CD14-positive monocyte (primary cell): Measurements from ENCODE around the gene KLHL22. TPM values are rescaled to one million over a fixed set of nuclear protein-coding genes. Genes with fewer than 3 reads are reported as not detected.
A peak's percentile ranks its signal among the peaks of the same experiment; 100 is the strongest.

Experiments used
- DNase-seq, 3 donors: peaks; one replicate each; pipeline ENCODE4 v3.0.0-alpha.2; 2011 to 2022
- H2AFZ ChIP-seq: 2 replicates; pipeline ENCODE4 v1.6.0; 2012; ENCODE audit warnings: mild to moderate bottlenecking, low read depth, low read length, inconsistent platforms; ENCODE audit not compliant: insufficient read depth, poor library complexity, severe bottlenecking
- H3K27ac ChIP-seq, 2 donors: 1 replicate in 1 of 2; 2 replicates in 1 of 2; pipeline ENCODE4 v1.5.1; 2012 to 2013; ENCODE audit warnings: low read length in 2 of 2, control low read depth in 1 of 2, inconsistent platforms in 1 of 2, low read depth in 1 of 2, mild to moderate bottlenecking in 1 of 2
- H3K27me3 ChIP-seq, 2 donors: one replicate each; pipeline versions ENCODE4 v1.6.0 to v1.6.1; 2011 to 2013; ENCODE audit warnings: low read length in 2 of 2; ENCODE audit not compliant: control insufficient read depth in 2 of 2, insufficient read depth in 2 of 2
- H3K36me3 ChIP-seq, 2 donors: replicated peaks in 1 of 2; 1 replicate in 1 of 2; 2 replicates in 1 of 2; pipeline versions ENCODE4 v1.5.1 to v1.6.1; 2012 to 2013; ENCODE audit warnings: low read length in 2 of 2, control low read depth in 1 of 2, inconsistent platforms in 1 of 2, mild to moderate bottlenecking in 1 of 2; ENCODE audit not compliant: insufficient read depth in 2 of 2, control insufficient read depth in 1 of 2
- H3K4me1 ChIP-seq, 2 donors: 1 replicate in 1 of 2; 2 replicates in 1 of 2; pipeline versions ENCODE4 v1.5.1 to v1.6.1; 2012 to 2013; ENCODE audit warnings: low read length in 2 of 2, control low read depth in 1 of 2, inconsistent platforms in 1 of 2, mild to moderate bottlenecking in 1 of 2, moderate library complexity in 1 of 2; ENCODE audit not compliant: insufficient read depth in 2 of 2, control insufficient read depth in 1 of 2
- H3K4me2 ChIP-seq: replicated peaks from 2 replicates; pipeline ENCODE3; 2012; ENCODE audit warnings: low read length, moderate library complexity, mild to moderate bottlenecking; ENCODE audit not compliant: poor library complexity, severe bottlenecking; ENCODE audit errors: extremely low read depth
- H3K4me3 ChIP-seq, 3 experiments: fragments of 200-600 bp in 1 of 3; sonication (generic) in 1 of 3; replicated peaks in 1 of 3; 1 replicate in 2 of 3; 2 replicates in 1 of 3; pipeline ENCODE4 v1.5.1; 2011 to 2013; ENCODE audit warnings: low read length in 3 of 3, mild to moderate bottlenecking in 3 of 3, control low read depth in 2 of 3, low read depth in 2 of 3, inconsistent platforms in 1 of 3, moderate library complexity in 1 of 3
- H3K79me2 ChIP-seq: 2 replicates; pipeline ENCODE4 v1.6.0; 2012; ENCODE audit warnings: mild to moderate bottlenecking, control low read depth, inconsistent platforms, low read length, moderate library complexity; ENCODE audit not compliant: insufficient read depth
- H3K9ac ChIP-seq: 2 replicates; pipeline ENCODE4 v1.6.0; 2017; ENCODE audit warnings: low read length, mild to moderate bottlenecking; ENCODE audit not compliant: insufficient read depth, poor library complexity, severe bottlenecking
- H3K9me3 ChIP-seq, 2 donors: replicated peaks in 1 of 2; 1 replicate in 1 of 2; 2 replicates in 1 of 2; pipeline versions ENCODE4 v1.5.1 to v1.6.1; 2012 to 2013; ENCODE audit warnings: low read length in 2 of 2, control low read depth in 1 of 2; ENCODE audit not compliant: control insufficient read depth in 1 of 2, insufficient read depth in 1 of 2
- H4K20me1 ChIP-seq: 2 replicates; pipeline ENCODE4 v1.6.0; 2012; ENCODE audit warnings: mild to moderate bottlenecking, low read length, control low read depth, moderate library complexity; ENCODE audit not compliant: insufficient read depth
- H3K27ac Mint-ChIP-seq, 7 donors: one replicate each; pipeline ENCODE4 v1.8.0; 2020; ENCODE audit warnings: mild to moderate bottlenecking in 7 of 7, mixed read lengths in 7 of 7, moderate library complexity in 6 of 7, inconsistent platforms in 2 of 7
- H3K27me3 Mint-ChIP-seq, 3 donors: one replicate each; pipeline ENCODE4 v1.8.0; 2021 to 2022; ENCODE audit warnings: low read depth in 3 of 3, mild to moderate bottlenecking in 3 of 3, mixed read lengths in 3 of 3, moderate library complexity in 3 of 3, inconsistent platforms in 1 of 3
- H3K36me3 Mint-ChIP-seq, 2 donors: one replicate each; pipeline ENCODE4 v1.8.0; 2020; ENCODE audit warnings: mixed read lengths in 2 of 2, inconsistent platforms in 1 of 2, mild to moderate bottlenecking in 1 of 2
- H3K4me1 Mint-ChIP-seq: one replicate; pipeline ENCODE4 v1.8.0; 2020; ENCODE audit warnings: mild to moderate bottlenecking, mixed read lengths
- H3K4me3 Mint-ChIP-seq, 2 donors: one replicate each; pipeline ENCODE4 v1.8.0; 2020; ENCODE audit warnings: mild to moderate bottlenecking in 2 of 2, mixed read lengths in 2 of 2, moderate library complexity in 1 of 2
- H3K9me3 Mint-ChIP-seq, 7 donors: one replicate each; pipeline ENCODE4 v1.8.0; 2020 to 2022; ENCODE audit warnings: mixed read lengths in 7 of 7, mild to moderate bottlenecking in 6 of 7, moderate library complexity in 6 of 7, inconsistent platforms in 2 of 7
- CTCF ChIP-seq: fragments of 200-600 bp; IDR thresholded peaks from one replicate; pipeline ENCODE4 v1.8.0; 2022; ENCODE audit warnings: antibody characterized with exemption, mild to moderate bottlenecking
- WGBS: methylation state at CpG from one replicate; pipeline ENCODE4 v1.1.5; 2013; ENCODE audit warnings: missing lambda C conversion rate; ENCODE audit not compliant: insufficient coverage; 5-methylcytosine and 5-hydroxymethylcytosine counted together
- intact Hi-C, 2 donors: fragments of 100-400 bp; cut with micrococcal nuclease; formaldehyde crosslinking; loops; one replicate each; pipeline versions ENCODE4 v1.15.0 to v1.15.1; 2023
- polyA plus RNA-seq, 3 donors: library from polyadenylated mRNA; depleted of rRNA in 1 of 3; unstranded in 2 of 3; stranded (reverse) in 1 of 3; fragments of 300-500 nt in 2 of 3; fragments of >200 nt in 1 of 3; fragmentation: Illumina TruSeq in 2 of 3; gene quantifications; 1 replicate in 2 of 3; 2 replicates in 1 of 3; pipeline ENCODE4 v1.2.3, GENCODE V29; 2012 to 2021

The KLHL22 gene
- polyA plus RNA-seq, 3 donors: 7.8 to 15.6 (median 9.2) TPM

DNA sequence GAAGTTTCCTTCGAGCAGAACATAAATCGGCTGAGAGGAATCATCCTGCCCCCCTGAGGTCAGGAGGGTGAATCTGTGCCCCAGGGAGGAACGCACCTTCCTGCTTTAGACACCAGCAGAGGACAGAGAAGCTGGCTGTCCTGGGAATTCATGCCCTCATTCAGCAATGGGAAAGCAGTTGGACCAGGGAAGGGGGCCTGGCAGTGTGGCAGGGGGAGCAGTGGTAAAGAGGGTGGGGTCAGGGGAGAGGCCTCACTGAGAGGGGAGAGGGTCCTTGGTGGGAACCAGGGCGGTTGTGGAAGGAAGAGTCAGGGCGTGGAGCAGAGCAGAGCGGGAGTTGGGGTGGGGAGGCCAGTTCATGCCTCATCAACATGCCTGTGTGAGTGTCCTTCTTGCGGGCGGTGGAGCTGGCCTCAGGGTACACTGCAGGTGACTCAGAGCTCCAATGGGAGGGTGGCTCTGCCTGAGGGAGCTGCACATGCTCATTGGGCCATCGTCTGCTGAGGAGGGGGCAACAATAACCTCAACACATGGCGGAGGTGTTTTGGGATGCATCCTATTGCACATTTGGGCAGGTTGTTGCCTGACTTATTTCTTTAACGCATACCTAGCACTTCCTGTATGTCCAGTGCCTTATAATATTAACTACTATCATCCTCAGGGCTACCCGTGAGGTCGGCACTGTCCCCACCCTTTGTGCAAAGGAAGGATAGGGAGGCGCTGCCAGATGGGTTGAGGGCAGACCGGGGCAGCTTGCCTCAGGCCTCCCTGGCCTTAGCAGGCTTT lies 35.0 kb upstream of the KLHL22 start:
- DNase-seq: peak in 1 of 3 donors; percentile 2
- Mint-ChIP-seq H3K36me3 (peaks cover 48 to 77% of the 10 kb centered on the region in 2 donors), H3K9me3 (no peaks in the 10 kb centered on the region), H3K27me3 (peaks cover under 1 to 3% (median 2%) of the 10 kb centered on the region in 3 donors), H3K4me1 (peaks cover 27% of the 10 kb centered on the region), H3K27ac (peak overlapping the region in 4 of 7 donors; percentile 5 to 82 (median 56)), H3K4me3 (no peak overlapping the region)
- Histone ChIP-seq H3K27ac (no peak overlapping the region), H3K36me3 (peaks cover 54 to 75% of the 10 kb centered on the region in 2 donors), H3K4me1 (no peaks in the 10 kb centered on the region), H3K9ac (no peak overlapping the region), H3K4me2 (no peak overlapping the region), H3K9me3 (no peaks in the 10 kb centered on the region), H4K20me1 (peaks cover 100% of the 10 kb centered on the region), H3K79me2 (peaks cover 100% of the 10 kb centered on the region), H2AFZ (no peak overlapping the region), H3K27me3 (no peaks in the 10 kb centered on the region), H3K4me3 (no peak overlapping the region)
- 95% methylated on average over 8 of the region's 15 CpGs for WGBS
- intact Hi-C loops: no loop called here
- TF ChIP-seq CTCF: no peak

GRCh38 chr22:20528405-20528978 lies 32.9 kb upstream of the KLHL22 start:
- Histone ChIP-seq H4K20me1 (peaks cover 100% of the 10 kb centered on the region), H3K4me2 (no peak overlapping the region), H3K36me3 (peaks cover 45 to 72% of the 10 kb centered on the region in 2 donors), H3K79me2 (peaks cover 100% of the 10 kb centered on the region), H3K4me1 (no peaks in the 10 kb centered on the region), H2AFZ (no peak overlapping the region), H3K9ac (no peak overlapping the region), H3K27ac (peak overlapping the region in 1 of 2 donors; percentile 31), H3K27me3 (no peaks in the 10 kb centered on the region), H3K9me3 (no peaks in the 10 kb centered on the region), H3K4me3 (no peak overlapping the region)
- Mint-ChIP-seq H3K27ac (peak overlapping the region in 3 of 7 donors; percentile 6 to 69 (median 22)), H3K36me3 (peaks cover 49 to 75% of the 10 kb centered on the region in 2 donors), H3K4me3 (no peak overlapping the region), H3K4me1 (peaks cover 22% of the 10 kb centered on the region), H3K27me3 (peaks cover 2 to 3% (median 2%) of the 10 kb centered on the region in 3 donors), H3K9me3 (no peaks in the 10 kb centered on the region)
- 98% methylated on average over 6 of the region's 7 CpGs for WGBS
- DNase-seq: peak in 1 of 3 donors; percentile 1
- intact Hi-C loops: no loop called here
- TF ChIP-seq CTCF: no peak
